A549 (cell line): ENCODE measurements around the gene FOXK1.

Experiments used
- BHLHE40 ChIP-seq: IDR thresholded peaks from 2 replicates; pipeline ENCODE4 v1.6.1; 2012; ENCODE audit warnings: low read depth, low read length, inconsistent platforms
- CTCF ChIP-seq: fragments of >200 bp; sonication (Bioruptor Twin); formaldehyde crosslinking; IDR thresholded peaks from 3 replicates; pipeline ENCODE4 v1.5.1; 2016
- FOSL2 ChIP-seq, 2 experiments: fragments of 450-650 bp in 1 of 2; fragments of >200 bp in 1 of 2; sonication (Bioruptor Twin) in 1 of 2; formaldehyde crosslinking; IDR thresholded peaks; 2 replicates each; pipeline versions ENCODE4 v1.5.0 to v1.6.1; 2016 to 2020; ENCODE audit warnings: mild to moderate bottlenecking in 1 of 2, moderate library complexity in 1 of 2
- KDM1A ChIP-seq: fragments of 200-600 bp; sonication (generic); IDR thresholded peaks from 2 replicates; pipeline ENCODE4 v1.6.1; 2016; ENCODE audit warnings: low read depth, mild to moderate bottlenecking
- MYC ChIP-seq: IDR thresholded peaks from 2 replicates; pipeline ENCODE4 v1.6.1; 2012; ENCODE audit warnings: mild to moderate bottlenecking, inconsistent platforms, low read length, improper control_type of control experiment, borderline replicate concordance
- POLR2A ChIP-seq: IDR thresholded peaks from 2 replicates; pipeline ENCODE4 v1.6.1; 2012; ENCODE audit warnings: mild to moderate bottlenecking, low read length
- REST ChIP-seq: fragments of 200-600 bp; sonication (generic); IDR thresholded peaks from 2 replicates; pipeline ENCODE4 v1.6.1; 2016; ENCODE audit warnings: antibody characterized with exemption, mild to moderate bottlenecking, moderate library complexity
- USF2 ChIP-seq: fragments of 450-650 bp; IDR thresholded peaks from 2 replicates; pipeline ENCODE4 v1.6.1; 2014; ENCODE audit warnings: antibody characterized with exemption

GRCh38 chr7:4819560-4820404 lies 137.7 kb downstream of the FOXK1 start:
- no peak for TF ChIP-seq CTCF
- TF ChIP-seq BHLHE40: no peak
- no peak for TF ChIP-seq REST
- TF ChIP-seq POLR2A: no peak
- TF ChIP-seq KDM1A: no peak
- no peak for TF ChIP-seq MYC
- TF ChIP-seq FOSL2 (IDR thresholded peaks at IDR 0.05): no peak
- no peak for TF ChIP-seq FOSL2 (CRISPR knock-in tag; IDR thresholded peaks at IDR 0.05)
- no peak for TF ChIP-seq USF2
